Measurements from ENCODE around the gene ARL6. TPM values are rescaled to one million over a fixed set of nuclear protein-coding genes. Genes with fewer than 3 reads are reported as not detected.

The ARL6 gene
- total RNA-seq, 1 experiment from 2014 or later = 7.1 TPM

DNA sequence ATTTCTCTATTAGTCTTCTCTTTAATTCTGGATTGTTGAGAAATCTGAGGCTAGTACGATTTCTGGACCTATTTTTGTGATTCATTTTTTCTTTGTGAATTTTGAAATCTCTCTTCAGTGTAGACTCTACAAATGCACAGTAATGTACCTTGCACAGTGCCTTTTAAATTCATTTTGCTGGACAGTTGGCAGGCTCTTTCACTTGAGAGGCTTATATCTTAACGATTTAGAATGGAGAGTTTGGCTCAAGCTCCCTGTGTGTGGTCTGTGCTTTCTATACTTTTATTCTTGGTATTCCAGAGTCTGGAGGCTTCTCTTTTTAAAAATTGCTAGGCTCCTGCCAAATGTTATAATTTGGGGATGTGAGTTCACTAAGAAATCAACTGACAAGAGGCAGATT, 66.1 kb downstream of the ARL6 start:
- H3K9me3 ChIP-seq (ENCODE audit: control insufficient read depth, low read depth, low read length) = no peaks in the 10 kb centered on the region
- H3K23me2 ChIP-seq (ENCODE audit: insufficient read length, low read depth, low read length, poor library complexity, severe bottlenecking) = no peaks in the 10 kb centered on the region
- H3K27ac ChIP-seq (ENCODE audit: insufficient read length, low read depth, low read length) = no peak overlapping the region
- no peak overlapping the region for H3K18ac ChIP-seq (ENCODE audit: insufficient read length, low read depth, low read length)
- no peak overlapping the region for H3K14ac ChIP-seq (ENCODE audit: insufficient read depth, low read length)
- no peak overlapping the region for H2AFZ ChIP-seq (ENCODE audit: low read length)
- H3K36me3 Mint-ChIP-seq (ENCODE audit: insufficient read depth in 1 of 3, low read depth in 3 of 3) = peaks cover 0 to 5% (median 0%) of the 10 kb centered on the region in 3 experiments; a peak in 2 of 7 replicates
- H3K56ac ChIP-seq (ENCODE audit: insufficient read length, low read depth, low read length) = no peak overlapping the region
- H3K4me1 ChIP-seq (ENCODE audit: insufficient read depth, low read length) = no peaks in the 10 kb centered on the region
- no CpG with 5 or more reads among the region's 2 CpGs for WGBS (ENCODE audit: extremely low coverage, insufficient read length, low lambda C conversion rate)
- DNase-seq = no peak
- no peak overlapping the region for H3K27ac Mint-ChIP-seq
- no peak overlapping the region for H3K4ac ChIP-seq (ENCODE audit: low read depth, low read length)
- no peak overlapping the region for H2BK20ac ChIP-seq (ENCODE audit: low read depth, low read length, poor library complexity, severe bottlenecking)
- no peak overlapping the region for H2BK15ac ChIP-seq (ENCODE audit: low read depth, low read length)
- H3K4me2 ChIP-seq (ENCODE audit: insufficient read depth, insufficient read length, low read length) = no peak overlapping the region
- H3K27me3 ChIP-seq (ENCODE audit: insufficient read depth, low read length) = no peaks in the 10 kb centered on the region
- H3K4me1 Mint-ChIP-seq = no peaks in the 10 kb centered on the region
- no peaks in the 10 kb centered on the region for H4K20me1 ChIP-seq (ENCODE audit: control insufficient read depth, insufficient read depth, insufficient read length)
- H3K23ac ChIP-seq (ENCODE audit: insufficient read length, low read depth, low read length) = no peak overlapping the region
- no peak overlapping the region for H2BK12ac ChIP-seq (ENCODE audit: insufficient read length, low read depth, low read length)
- H3T11ph ChIP-seq (ENCODE audit: low read length) = no peak overlapping the region
- peaks cover 2% of the 10 kb centered on the region for H3K79me1 ChIP-seq (ENCODE audit: insufficient read depth, low read depth, low read length, poor library complexity, severe bottlenecking)
- no peaks in the 10 kb centered on the region for H3K79me2 ChIP-seq (ENCODE audit: insufficient read depth, low read length)
- TF ChIP-seq, protein P1, sequence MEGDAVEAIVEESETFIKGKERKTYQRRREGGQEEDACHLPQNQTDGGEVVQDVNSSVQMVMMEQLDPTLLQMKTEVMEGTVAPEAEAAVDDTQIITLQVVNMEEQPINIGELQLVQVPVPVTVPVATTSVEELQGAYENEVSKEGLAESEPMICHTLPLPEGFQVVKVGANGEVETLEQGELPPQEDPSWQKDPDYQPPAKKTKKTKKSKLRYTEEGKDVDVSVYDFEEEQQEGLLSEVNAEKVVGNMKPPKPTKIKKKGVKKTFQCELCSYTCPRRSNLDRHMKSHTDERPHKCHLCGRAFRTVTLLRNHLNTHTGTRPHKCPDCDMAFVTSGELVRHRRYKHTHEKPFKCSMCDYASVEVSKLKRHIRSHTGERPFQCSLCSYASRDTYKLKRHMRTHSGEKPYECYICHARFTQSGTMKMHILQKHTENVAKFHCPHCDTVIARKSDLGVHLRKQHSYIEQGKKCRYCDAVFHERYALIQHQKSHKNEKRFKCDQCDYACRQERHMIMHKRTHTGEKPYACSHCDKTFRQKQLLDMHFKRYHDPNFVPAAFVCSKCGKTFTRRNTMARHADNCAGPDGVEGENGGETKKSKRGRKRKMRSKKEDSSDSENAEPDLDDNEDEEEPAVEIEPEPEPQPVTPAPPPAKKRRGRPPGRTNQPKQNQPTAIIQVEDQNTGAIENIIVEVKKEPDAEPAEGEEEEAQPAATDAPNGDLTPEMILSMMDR (conservative IDR thresholded peaks at IDR 0.05) = no peak
- H3K9me3 Mint-ChIP-seq = peaks cover 0 to 3% of the 10 kb centered on the region in 2 experiments; a peak in 2 of 5 replicates
- no peak overlapping the region for H4K5ac ChIP-seq (ENCODE audit: insufficient read length, low read depth, low read length)
- H4K91ac ChIP-seq (ENCODE audit: insufficient read length, low read depth, low read length) = no peak overlapping the region
- H4K8ac ChIP-seq (replicated peaks; ENCODE audit: insufficient read length, low read depth, low read length) = no peak overlapping the region
- H3K9ac ChIP-seq (ENCODE audit: extremely low read depth, insufficient read length, low read length) = no peak overlapping the region
- no peak overlapping the region for H2BK5ac ChIP-seq (ENCODE audit: insufficient read length, low read length)
- no peak overlapping the region for H2AK5ac ChIP-seq (ENCODE audit: insufficient read length, low read length)
- no peaks in the 10 kb centered on the region for H3K27me3 Mint-ChIP-seq (ENCODE audit: low read depth)
- H3K4me3 Mint-ChIP-seq = no peak overlapping the region
- no peak overlapping the region for H2BK120ac ChIP-seq (ENCODE audit: low read depth, low read length, poor library complexity, severe bottlenecking)
